22Rv1 (cell line): Measurements from ENCODE around the gene GABRB1.

ENCODE experiments used
- H3K27ac ChIP-seq: fragments of 450-650 bp; 2 replicates; pipeline ENCODE4 v1.5.1; 2017
- ZFX ChIP-seq: fragments of 450-650 bp; IDR thresholded peaks from 2 replicates; pipeline ENCODE4 v1.6.1; 2017; ENCODE audit warnings: antibody characterized with exemption, borderline replicate concordance
- TF ChIP-seq, protein P1 (sequence below): fragments of 450-650 bp; IDR thresholded peaks from 2 replicates; pipeline ENCODE4 v1.5.1; 2017; ENCODE audit warnings: mild to moderate bottlenecking

The GABRB1 gene

DNA sequence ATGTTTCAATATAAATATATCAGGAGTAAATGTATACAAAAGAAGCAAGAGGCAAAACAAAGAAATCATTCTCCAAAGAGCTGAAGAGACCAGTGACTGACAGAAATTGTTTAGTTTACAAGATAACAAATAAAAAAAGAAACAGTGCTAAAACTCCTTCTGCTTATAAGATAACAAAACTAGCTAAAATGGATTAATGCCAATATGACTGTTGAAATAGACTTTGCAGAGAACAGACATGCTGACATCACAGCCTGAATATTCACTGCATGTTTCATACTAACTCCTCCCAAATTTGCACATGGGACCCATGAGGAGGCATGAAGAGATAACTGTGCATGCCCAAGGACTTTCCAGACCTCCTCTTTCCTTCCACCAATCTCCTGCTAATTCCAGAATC, 31.8 kb upstream of the GABRB1 start:
- no peak overlapping the region for H3K27ac ChIP-seq
- TF ChIP-seq, protein P1, sequence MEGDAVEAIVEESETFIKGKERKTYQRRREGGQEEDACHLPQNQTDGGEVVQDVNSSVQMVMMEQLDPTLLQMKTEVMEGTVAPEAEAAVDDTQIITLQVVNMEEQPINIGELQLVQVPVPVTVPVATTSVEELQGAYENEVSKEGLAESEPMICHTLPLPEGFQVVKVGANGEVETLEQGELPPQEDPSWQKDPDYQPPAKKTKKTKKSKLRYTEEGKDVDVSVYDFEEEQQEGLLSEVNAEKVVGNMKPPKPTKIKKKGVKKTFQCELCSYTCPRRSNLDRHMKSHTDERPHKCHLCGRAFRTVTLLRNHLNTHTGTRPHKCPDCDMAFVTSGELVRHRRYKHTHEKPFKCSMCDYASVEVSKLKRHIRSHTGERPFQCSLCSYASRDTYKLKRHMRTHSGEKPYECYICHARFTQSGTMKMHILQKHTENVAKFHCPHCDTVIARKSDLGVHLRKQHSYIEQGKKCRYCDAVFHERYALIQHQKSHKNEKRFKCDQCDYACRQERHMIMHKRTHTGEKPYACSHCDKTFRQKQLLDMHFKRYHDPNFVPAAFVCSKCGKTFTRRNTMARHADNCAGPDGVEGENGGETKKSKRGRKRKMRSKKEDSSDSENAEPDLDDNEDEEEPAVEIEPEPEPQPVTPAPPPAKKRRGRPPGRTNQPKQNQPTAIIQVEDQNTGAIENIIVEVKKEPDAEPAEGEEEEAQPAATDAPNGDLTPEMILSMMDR = no peak
- no peak for TF ChIP-seq ZFX

DNA sequence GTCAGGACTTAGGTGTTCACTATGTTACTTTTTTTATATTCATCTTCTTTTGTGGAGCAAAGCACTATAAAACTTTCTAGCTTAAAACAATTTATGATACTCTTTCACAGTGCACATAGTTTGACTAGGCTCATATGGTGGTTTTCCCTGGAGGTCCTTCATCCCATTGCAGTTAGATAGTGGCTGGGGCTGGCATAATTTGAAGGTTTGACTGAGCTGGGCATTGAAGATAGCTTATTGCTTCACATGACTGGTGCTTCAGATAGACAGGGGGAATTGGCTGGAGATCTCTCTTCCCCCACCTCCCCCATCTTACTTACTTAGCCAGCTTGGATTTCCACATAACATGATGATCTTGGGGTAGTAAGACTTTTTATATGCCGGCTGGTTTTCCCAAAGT, 31.0 kb upstream of the GABRB1 start:
- no peak overlapping the region for H3K27ac ChIP-seq
- TF ChIP-seq, protein P1 = no peak
- no peak for TF ChIP-seq ZFX

DNA sequence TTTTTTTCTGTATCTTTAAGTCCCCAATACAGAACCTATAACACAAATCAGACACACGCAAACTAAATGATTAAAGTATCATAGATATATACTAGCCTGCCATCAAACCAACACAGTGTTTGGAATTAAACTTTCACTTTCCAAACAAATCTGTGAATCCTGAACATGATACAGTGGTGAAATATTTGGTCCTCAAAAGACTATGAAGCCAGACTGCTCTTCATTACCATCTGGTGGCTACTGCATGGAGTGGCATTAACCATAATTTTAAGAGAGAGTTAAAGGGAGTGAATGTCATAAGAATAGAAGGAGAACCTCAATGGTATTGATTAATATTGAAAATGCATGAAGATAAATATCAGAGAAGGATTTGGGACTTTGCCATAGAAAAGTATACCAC, 28.8 kb upstream of the GABRB1 start:
- H3K27ac ChIP-seq = no peak overlapping the region
- TF ChIP-seq, protein P1 = peak; percentile 44
- no peak for TF ChIP-seq ZFX

DNA sequence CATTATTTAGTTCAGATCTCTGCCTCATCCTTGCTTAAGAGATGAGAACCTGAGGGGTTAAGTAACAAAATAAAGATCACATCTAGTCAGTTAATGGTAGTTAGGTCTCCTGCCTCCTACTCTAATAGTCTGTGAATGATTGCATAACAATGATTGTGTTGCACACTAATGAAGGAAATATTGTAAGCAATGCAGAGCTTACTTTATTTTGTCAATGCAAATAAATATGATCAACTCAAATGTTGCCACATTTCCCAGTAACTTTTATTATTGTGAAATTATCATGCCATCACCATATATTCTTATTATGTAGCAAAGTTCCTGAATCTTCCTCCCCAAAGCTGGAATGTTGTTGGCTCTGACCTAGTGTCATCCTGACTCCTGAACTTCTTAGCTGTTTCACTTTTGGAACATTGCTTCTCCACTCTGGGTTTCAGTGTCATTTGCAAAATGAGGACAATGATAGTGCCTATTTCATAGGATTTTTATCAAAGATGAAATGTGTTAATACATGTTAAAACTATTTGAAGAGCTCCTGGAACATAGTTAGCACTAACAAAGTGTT, 20.9 kb upstream of the GABRB1 start:
- H3K27ac ChIP-seq = no peak overlapping the region
- TF ChIP-seq ZFX = no peak
- TF ChIP-seq, protein P1 = no peak

DNA sequence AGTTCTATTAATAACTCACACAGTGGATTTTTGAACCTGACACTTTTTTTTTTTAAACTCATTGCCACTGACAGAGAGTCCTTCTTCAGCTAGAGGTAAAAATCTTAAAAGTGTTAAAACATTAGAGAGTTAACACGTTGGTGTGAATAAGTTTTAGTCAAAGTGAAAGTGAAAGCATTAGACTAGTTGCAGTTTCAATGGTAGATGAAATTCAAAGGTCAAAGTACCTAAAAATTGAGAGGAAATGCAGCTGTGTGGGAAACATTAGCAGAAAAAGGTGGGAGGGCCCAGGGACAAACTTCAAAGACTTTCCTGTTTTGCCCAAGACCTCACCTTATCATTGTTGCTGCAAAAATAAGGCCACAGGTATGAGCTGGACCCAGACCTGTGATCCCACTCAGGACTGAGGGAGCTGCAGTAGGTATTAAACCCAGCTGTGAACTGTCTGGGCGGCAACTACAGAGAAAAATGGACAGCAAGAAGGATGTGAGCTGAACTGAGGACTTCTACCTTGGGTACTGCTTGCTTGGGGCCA, 20.4 kb upstream of the GABRB1 start:
- TF ChIP-seq, protein P1 = no peak
- no peak for TF ChIP-seq ZFX
- H3K27ac ChIP-seq = no peak overlapping the region

DNA sequence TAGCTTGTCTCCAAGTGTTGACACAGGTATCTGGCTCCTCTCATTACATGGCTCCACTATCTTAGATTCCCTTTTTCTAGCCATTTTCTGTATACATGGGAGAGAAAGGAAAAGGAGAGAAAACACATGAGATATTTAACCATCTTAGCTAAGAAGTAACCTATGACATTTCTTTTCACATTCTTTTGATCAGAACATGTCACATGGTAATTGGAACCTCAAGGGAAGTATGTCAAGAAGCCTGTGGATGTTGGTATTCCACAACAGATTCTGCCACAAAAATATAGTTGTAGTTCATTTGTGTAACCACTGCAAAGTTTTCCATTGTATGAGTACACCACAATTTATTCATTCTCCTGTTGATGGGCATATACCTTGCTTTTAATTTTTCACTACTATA, 18.7 kb upstream of the GABRB1 start:
- H3K27ac ChIP-seq = no peak overlapping the region
- TF ChIP-seq, protein P1 = no peak
- TF ChIP-seq ZFX = no peak

DNA sequence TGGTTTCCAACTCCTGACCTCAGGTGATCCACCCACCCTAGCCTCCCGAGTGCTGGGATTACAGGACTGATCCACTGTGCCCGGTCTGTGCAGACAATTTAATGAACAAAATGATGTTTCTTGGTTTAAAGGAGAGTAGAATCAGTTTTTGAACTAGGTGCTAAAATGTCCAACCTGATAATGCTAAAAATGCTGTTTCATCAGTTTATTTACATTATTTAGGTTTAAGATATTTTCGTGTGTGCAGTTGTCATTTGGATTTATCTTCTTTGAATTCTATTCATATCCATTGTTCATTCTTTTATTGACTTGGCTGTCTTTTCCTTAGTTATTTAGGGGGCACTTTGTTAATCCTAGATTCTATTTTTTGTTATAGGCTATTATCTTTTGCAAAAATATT, 18.0 kb upstream of the GABRB1 start:
- no peak overlapping the region for H3K27ac ChIP-seq
- TF ChIP-seq ZFX = no peak
- TF ChIP-seq, protein P1 = no peak
